ENCODE data around the gene RETREG1. TPM values are rescaled to one million over a fixed set of nuclear protein-coding genes. Genes with fewer than 3 reads are reported as not detected.

The RETREG1 gene
- polyA plus RNA-seq, 1 of the 3 experiments (the other 2 are of a cell fraction): 0.43 TPM

- TF ChIP-seq ZBTB33 (IDR thresholded peaks at IDR 0.05; ENCODE audit: borderline replicate concordance, low read depth) (no peak), GABPA (IDR thresholded peaks at IDR 0.05; ENCODE audit: low read depth) (no peak), TAF1 (IDR thresholded peaks at IDR 0.05; ENCODE audit: borderline replicate concordance, low read depth, low read length) (no peak), USF1 (IDR thresholded peaks at IDR 0.05; ENCODE audit: borderline replicate concordance, low read depth) (no peak), YY1 (IDR thresholded peaks at IDR 0.05; ENCODE audit: low read depth) (no peak), JUND (IDR thresholded peaks at IDR 0.05) (peak; percentile 59), TCF12 (IDR thresholded peaks at IDR 0.05) (peak; percentile 58; the same call in 1 of the 2 replicates), MXI1 (IDR thresholded peaks at IDR 0.05; ENCODE audit: low read depth, low read length) (no peak), NFIC (IDR thresholded peaks at IDR 0.05; ENCODE audit: borderline replicate concordance) (no peak; the same call in none of the 2 replicates)
- TF ChIP-seq, protein P1, sequence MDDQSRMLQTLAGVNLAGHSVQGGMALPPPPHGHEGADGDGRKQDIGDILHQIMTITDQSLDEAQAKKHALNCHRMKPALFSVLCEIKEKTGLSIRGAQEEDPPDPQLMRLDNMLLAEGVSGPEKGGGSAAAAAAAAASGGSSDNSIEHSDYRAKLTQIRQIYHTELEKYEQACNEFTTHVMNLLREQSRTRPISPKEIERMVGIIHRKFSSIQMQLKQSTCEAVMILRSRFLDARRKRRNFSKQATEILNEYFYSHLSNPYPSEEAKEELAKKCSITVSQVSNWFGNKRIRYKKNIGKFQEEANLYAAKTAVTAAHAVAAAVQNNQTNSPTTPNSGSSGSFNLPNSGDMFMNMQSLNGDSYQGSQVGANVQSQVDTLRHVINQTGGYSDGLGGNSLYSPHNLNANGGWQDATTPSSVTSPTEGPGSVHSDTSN (IDR thresholded peaks at IDR 0.05): no peak; the same call in 1 of the 2 replicates
These were observed 41.7 kb downstream of the RETREG1 start (continued) for GRCh38 chr5:16574789-16575721.

DNA sequence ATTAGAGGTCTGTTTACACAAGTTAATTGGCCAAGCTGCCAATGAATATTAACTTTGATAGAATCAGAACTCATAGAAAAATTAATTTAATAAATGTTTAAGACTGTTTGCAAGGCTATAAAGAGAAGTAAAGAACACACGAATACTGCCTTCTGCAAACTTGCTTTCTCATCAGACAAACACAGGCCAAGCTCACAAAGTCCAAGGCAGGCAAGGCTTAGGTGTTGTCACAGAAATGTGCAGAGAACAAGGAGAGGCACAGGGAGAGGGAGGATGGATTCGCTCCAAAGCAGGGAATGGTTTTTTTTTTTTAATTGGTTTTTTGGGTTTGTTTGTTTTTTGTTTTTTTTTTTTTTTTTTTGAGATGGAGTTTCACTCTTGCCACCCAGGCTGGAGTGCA is 43.4 kb downstream of the RETREG1 start:
- H2AFZ ChIP-seq (ENCODE audit: low read depth): no peak overlapping the region
- H3K4me3 ChIP-seq (ENCODE audit: low read depth in 2 of 2, low read length in 1 of 2): no peak overlapping the region
- TF ChIP-seq TAF1 (IDR thresholded peaks at IDR 0.05; ENCODE audit: borderline replicate concordance, low read depth, low read length) (no peak), GABPA (IDR thresholded peaks at IDR 0.05; ENCODE audit: low read depth) (no peak), FOXM1 (IDR thresholded peaks at IDR 0.05; ENCODE audit: low read depth) (no peak), GATA2 (CRISPR knock-in tag; IDR thresholded peaks at IDR 0.05) (no peak), SMC3 (IDR thresholded peaks at IDR 0.05; ENCODE audit: low read depth, low read length) (no peak), YY1 (IDR thresholded peaks at IDR 0.05; ENCODE audit: low read depth) (no peak), CHD2 (IDR thresholded peaks at IDR 0.05; ENCODE audit: low read length, partially characterized antibody) (no peak), ELF1 (IDR thresholded peaks at IDR 0.05) (no peak), RFX5 (IDR thresholded peaks at IDR 0.05; ENCODE audit: low read length) (no peak), SIN3A (IDR thresholded peaks at IDR 0.05; ENCODE audit: borderline replicate concordance, low read depth, low read length) (no peak), NRF1 (IDR thresholded peaks at IDR 0.05; ENCODE audit: low read depth, low read length) (no peak), USF2 (IDR thresholded peaks at IDR 0.05; ENCODE audit: borderline replicate concordance, low read depth, low read length) (no peak), RCOR1 (IDR thresholded peaks at IDR 0.05; ENCODE audit: low read length) (no peak), MEF2A (IDR thresholded peaks at IDR 0.05; ENCODE audit: borderline replicate concordance, low read depth) (no peak), NFIC (IDR thresholded peaks at IDR 0.05; ENCODE audit: borderline replicate concordance) (no peak)
- TF ChIP-seq, protein P1 (IDR thresholded peaks at IDR 0.05): no peak
- ChIA-PET CTCF (interaction anchor here (0.7 kb wide), 1 partner anchor 155 kb away, joined by 3 read pairs; no protein-coding TSS in a partner anchor), POLR2A (no interaction called here)
- no peaks in the 10 kb centered on the region for H3K27me3 ChIP-seq (ENCODE audit: insufficient read depth)
- no peaks in the 10 kb centered on the region for H3K9me2 ChIP-seq
- no peaks in the 10 kb centered on the region for H3K79me2 ChIP-seq (ENCODE audit: insufficient read depth)
- WGBS (ENCODE audit: low lambda C conversion rate): 94% methylated on average over 2 of the region's 2 CpGs
- peaks cover 12 to 16% of the 10 kb centered on the region in 2 experiments; a peak in 3 of 4 replicates for H3K4me1 ChIP-seq (ENCODE audit: control insufficient read depth in 1 of 2, insufficient read depth in 2 of 2, low read depth in 1 of 2, low read length in 1 of 2)
- H3K36me3 ChIP-seq (replicated peaks in 1 of 2; ENCODE audit: control insufficient read depth in 1 of 2, insufficient read depth in 2 of 2, low read length in 1 of 2): no peaks in the 10 kb centered on the region
- H4K20me1 ChIP-seq (ENCODE audit: insufficient read depth): no peaks in the 10 kb centered on the region
- no peak overlapping the region for H3K4me2 ChIP-seq
- peaks cover 23% of the 10 kb centered on the region for H3F3A ChIP-seq (replicated peaks; ENCODE audit: insufficient read depth)
- H3K27ac ChIP-seq (ENCODE audit: low read depth in 2 of 2, low read length in 1 of 2): no peak overlapping the region
- H3K9me3 ChIP-seq: no peaks in the 10 kb centered on the region
- H3K9ac ChIP-seq: no peak overlapping the region
- no peak for DNase-seq

Measured in SK-N-SH (cell line).